Fibroblast of skin of left biceps (primary cell): ENCODE data around the gene NOC2L.
"Not testable (repeated sequence)": the region's sequence is repeated elsewhere in the genome, so short reads cannot be mapped to it uniquely, and the experiment has no call there.

Experiments used
- DNase-seq, 2 experiments: peaks; one replicate each; pipeline ENCODE4 v3.0.0-alpha.2; 2013; ENCODE audit warnings: low read depth in 2 of 2

The NOC2L gene

DNA sequence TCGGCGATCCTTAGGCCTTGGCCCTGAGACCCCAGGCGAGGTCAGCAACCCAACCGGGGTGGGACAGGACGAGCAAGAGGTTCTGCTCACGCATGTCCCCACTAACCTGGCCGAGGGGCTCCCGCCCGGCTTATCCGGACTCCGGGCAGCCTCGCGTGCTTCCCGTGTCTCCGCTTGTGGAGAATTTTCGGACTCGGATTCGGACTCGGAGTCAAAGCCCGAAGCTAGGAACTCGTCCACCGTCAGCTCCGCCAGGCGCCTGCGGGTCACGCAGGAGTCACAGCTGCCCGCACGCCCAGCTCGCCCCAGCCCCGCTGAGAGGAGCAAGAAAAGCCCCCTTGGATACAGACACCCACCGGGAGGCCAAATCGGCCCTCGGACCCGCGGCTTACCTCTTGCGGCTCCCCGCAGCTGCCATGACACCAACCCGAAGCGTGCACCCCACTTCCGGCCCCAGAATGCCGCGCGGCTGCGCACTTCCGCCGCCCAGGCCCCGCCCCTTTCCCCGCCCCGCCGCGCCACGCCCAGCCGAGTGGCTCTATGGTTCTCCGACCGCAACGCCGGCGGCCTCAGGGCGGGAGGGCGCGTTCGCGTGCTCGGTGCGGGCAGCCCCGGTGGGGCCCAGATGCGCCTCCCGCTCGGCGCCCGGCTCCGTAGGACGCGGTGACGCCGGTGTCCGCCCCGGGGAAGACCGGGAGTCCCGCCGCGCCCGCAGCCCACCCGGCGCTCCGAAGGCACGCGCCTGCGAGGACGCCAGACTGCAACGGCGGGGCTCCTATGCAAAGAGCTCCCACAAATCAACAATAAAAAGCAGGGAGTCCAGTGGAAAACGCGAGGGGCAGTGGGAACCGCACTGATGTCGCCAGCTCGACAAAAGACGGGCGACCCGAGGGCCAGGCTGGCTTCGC is at the start of gene NOC2L:
TSS of gene NOC2L (minus strand) at position 434 of the 908 bp plus-strand sequence. CDS start at position 418, 16 bp downstream.
- DNase-seq: peak; percentile 60 to 64

GRCh38 chr1:1006305-1007159 is 47.5 kb upstream of the NOC2L start:
- no peak for DNase-seq

GRCh38 chr1:1005774-1006304 is 46.8 kb upstream of the NOC2L start:
- no peak for DNase-seq

- DNase-seq: no peak
Measured at GRCh38 chr1:1004780-1005697, 46.0 kb upstream of the NOC2L start.

DNA sequence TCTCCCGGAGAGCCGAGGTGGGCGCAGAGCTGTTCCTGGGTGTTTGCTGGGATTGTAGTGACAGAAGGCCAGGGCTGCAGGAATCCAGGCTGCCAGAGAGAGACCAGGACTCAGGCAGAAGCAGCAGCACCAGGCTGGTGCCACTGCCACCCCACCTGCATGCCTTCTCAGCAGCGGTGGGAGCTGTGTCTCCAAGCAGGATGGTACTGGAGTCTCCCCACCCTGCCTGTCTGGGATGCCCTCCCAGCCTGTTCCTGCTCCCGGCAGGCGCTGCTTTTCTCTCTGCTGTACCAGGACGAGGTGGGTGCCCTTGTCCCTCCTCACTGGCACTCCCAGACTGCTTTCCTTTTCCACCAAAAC is 45.3 kb upstream of the NOC2L start:
- DNase-seq: no peak

GRCh38 chr1:1003618-1004419 is 44.8 kb upstream of the NOC2L start:
- DNase-seq: no peak

DNA sequence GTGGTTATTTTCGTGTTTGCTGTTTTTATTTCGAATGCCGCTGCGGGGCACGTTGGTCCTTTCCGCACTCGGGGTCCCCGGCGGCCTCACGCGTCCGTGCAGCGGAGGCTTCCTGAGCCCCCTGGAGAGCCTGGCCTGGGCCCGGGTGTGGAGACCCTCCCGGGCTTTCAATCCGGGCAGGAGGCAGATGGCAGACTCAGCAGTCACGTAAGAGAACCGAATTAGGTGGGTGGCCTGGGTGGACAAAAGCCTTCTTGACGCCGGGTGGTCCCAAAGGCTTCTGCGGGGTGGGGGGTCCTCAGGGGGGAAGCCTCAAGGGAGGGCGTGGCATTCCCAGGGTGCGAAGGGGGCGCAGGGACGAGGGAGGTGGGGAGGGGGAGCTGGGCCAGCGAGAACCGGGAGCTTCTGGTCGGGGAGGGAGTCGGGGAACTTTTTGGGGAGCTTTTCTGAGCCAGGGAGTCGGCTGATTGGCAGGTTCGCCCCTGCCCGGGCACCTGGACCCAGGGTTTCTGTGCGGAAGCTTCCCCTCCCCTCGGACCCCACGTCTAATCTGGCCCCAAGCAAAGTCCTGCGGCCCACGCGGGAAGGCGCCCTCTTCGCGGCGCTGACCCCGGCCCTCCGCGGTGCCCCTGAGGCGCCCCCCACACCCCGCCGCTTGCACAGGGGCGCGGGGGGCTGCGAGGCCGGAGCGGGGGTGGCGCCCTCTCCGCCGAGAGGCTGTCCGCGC is 42.2 kb upstream of the NOC2L start:
- DNase-seq: no peak

- DNase-seq: peak; percentile 42 to 48
Measured at GRCh38 chr1:1000357-1001056, 41.5 kb upstream of the NOC2L start.

DNA sequence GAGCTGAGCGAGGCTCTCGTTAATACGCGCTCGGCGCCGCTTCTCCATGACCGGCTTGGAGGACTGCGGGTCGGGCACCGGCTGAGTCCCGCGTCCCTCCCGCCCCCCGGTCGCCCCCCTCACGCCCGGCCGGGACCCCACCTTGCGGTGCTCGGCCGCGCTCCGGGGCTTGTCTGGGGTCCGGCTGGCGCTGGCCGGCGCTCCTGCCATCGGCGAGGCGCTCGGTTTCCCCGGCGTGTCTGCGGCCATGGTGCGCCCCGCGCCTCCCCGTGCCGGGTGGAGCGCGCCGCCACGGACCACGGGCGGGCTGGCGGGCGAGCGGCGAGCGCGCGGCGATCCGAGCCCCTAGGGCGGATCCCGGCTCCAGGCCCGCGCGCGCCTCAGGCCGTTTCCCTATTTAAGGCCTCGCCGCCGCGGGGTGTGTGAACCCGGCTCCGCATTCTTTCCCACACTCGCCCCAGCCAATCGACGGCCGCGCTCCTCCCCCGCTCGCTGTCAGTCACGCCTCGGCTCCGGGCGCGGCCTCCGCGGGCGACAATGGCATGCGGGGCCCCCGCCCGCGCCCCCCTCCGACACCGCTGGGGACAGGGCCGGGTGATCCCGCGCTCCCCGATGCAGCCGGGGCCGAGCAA is 40.8 kb upstream of the NOC2L start, which contains the start of gene HES4:
TSS of gene HES4 (minus strand) at position 373 of the 632 bp plus-strand sequence. CDS start at position 249, 124 bp downstream.
- DNase-seq: peak; percentile 67 to 77

DNA sequence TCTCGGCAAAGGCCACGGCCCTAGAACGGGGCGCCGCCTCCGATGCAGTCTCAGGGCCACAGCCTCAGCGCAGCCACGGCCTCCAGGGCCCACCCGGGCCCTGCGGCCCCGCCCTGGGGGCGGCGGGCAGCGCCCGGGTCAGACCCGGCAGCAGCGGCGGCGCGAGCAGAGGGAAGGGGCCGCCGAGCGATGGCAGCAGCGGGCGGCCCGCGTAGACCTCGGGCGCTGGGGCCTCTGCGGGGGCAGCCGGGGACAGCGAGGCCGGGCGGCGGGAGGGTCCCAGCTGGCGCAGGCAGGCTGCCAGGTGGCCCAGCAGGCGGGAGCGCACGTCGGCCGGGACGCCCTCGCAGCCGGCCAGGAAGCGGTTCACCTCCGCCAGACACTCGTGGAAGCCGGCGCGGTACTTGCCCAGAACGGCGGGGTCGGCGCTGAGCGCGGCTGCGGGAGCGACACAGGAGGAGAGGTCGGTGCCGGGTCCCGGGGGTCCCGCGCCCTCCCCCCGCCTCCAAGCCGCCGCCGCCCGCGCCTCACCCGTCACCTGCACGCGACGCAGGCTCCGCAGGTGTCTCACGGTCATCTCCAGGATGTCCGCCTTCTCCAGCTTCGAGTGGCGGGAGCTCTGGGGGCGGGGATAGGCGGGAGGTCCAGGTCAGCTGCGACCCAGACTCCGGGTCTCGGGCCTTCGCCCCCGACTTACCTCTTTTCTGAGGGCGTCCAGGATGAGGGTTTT is 40.1 kb upstream of the NOC2L start:
- no peak for DNase-seq

GRCh38 chr1:998745-998994 is 39.6 kb upstream of the NOC2L start:
- DNase-seq: no peak

GRCh38 chr1:997993-998744 is 39.1 kb upstream of the NOC2L start:
- no peak for DNase-seq

GRCh38 chr1:997713-997992 is 38.6 kb upstream of the NOC2L start:
- DNase-seq: no peak

DNA sequence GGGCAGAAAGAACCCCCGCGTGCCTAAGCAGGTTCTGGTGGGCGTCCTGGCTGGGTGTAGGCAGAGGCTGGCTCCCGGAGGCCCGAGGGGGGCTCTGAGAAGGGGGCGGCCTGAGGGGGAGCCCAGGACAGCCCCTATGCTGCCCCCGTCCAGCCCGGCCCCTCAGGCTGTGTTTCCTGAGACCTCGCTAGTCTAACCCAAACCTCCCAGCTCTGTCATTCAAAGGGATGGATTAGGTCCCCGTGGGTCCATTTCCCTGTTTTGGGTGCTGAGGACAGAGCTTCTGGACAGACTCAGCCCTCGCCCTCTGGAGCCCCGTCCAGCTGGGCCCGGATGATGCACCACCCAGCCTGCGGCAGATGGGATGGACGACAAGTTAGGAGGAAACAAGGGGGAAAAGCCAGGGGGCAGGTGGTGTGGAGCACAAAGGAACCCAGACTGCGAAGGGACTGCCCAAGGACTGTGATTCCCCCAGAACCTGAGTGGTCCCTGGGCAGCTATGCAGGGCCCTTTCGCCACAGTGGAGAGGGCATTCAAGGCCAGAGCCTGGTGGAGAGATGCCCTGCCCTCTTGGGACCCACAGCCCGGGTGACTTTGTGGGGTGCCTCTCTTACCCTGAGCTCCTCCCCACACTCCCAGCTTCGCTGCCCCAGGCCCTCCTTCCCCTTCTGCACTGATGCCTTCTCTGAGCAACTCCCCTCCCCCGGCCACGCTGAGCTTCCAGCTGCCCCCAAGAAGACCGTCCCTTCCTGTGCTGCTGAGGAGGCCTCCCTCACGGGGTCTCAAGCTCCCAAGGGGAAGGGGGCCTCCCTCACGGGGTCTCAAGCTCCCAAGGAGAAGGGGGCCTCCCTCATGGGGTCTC is 38.0 kb upstream of the NOC2L start:
- no peak for DNase-seq

DNA sequence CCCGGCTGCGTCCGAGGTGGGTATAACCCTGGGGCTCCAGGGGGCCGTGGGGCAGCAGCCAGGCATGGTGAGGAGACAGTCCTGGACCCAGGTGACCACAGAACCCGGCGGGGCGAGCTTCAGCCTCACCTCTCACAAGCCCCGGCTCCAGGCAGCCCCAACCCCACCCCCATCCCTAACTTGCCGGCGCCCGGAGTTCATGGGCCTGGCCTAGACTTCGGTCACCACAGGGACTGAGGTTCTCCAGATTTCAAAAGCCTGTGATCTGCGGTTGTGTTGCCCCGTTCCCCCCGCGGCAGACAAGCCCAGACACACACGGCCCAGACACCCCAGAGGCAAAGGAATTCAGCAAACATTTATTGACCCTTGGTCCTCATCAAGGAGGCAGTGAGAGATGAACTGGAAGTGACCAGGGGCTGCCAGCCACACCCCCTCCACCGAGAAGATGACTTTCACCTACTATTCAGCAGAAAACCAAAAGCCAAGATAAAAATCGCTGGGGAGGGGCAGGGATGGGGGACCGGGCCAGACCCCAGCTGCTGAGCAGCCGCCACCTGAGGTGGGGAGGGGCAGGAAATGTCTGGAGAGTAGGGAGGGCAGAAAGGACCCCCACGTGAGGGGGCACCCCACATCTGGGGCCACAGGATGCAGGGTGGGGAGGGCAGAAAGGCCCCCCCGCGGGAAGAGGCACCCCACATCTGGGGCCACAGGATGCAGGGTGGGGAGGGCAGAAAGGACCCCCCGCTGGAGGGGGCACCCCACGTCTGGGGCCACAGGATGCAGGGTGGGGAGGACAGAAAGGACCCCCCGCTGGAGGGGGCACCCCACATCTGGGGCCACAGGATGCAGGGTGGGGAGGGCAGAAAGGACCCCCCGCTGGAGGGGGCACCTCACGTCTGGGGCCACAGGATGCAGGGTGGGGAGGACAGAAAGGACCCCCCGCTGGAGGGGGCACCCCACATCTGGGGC is 36.9 kb upstream of the NOC2L start:
- no peak for DNase-seq

DNA sequence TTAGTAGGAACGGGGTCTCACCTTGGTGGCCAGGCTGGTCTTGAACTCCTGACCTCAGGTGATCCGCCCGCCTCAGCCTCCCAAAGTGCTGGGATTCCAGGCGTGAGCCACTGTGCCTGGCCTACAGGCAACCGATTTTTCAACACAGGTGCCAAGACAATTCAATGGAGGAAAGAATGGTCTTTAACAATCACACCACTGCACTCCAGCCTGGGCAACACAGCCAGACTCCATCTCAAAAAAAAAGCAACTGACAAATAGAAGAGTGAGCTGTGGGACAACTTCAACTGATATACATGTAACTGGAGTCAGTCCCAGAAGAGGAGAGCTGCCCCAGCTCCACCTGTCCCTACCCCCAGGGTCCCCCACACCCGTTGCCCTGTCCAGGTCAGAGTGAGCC is 35.5 kb upstream of the NOC2L start:
- DNase-seq: not testable (repeated sequence)
